Ovary (tissue), 3 donors: ENCODE measurements around the gene NEDD4L.

Source experiments
- CTCF ChIP-seq, 3 donors: fragments of 450-650 bp in 2 of 3; fragments of 200-600 bp in 1 of 3; IDR thresholded peaks; one replicate each; pipeline versions ENCODE4 v1.5.1 to v1.8.0; 2016 to 2022; ENCODE audit warnings: antibody characterized with exemption in 3 of 3, mild to moderate bottlenecking in 1 of 3
- POLR2A ChIP-seq: fragments of 450-650 bp; IDR thresholded peaks from one replicate; pipeline ENCODE4 v1.6.1; 2017; ENCODE audit warnings: antibody characterized with exemption, mild to moderate bottlenecking, moderate library complexity
- donor health status: DM: no; HTN: no; CAD: no.

DNA sequence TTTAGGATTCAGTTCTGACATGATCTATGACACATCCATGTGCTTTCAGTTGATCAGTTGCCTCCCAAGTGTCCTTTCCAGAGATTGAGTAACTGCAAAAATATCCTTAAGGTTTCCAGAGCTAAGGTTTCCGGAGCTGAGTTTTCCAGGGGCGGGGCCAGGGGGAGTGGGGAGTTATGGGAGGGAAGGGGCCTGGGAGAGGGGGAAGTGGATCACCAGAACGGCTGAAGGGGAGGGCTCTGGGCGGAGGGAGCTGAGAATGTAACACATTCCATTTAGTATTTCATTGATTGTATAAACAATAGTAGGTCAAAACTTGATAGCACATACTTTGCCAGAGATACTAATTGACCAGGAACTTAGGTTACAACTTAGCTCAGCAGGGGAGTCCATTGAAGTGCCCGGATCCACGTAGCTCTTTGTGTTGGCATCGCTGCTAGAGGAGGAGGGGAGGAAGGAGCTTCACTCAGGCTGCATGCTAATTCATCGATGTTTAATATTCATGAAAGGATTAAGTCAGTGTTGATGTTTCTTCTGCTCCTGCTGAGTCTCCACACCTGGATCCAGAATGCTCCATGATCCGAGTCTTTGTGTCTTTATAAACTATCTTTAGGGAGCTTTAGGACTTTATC, 295.1 kb downstream of the NEDD4L start:
- TF ChIP-seq POLR2A (no peak), CTCF (IDR thresholded peaks at IDR 0.05) (no peak)
